PC-3 (cell line): ENCODE measurements around the gene SHE. TPM values are rescaled to one million over a fixed set of nuclear protein-coding genes. Genes with fewer than 3 reads are reported as not detected.

ENCODE experiments used
- ATAC-seq: fragments of 200-7000 bp; cut with Tn5 transposase; 2 replicates; pipeline ENCODE4 v1.9.1; 2020; ENCODE audit warnings: mild to moderate bottlenecking, moderate library complexity
- BruUV-seq: library from RNA; stranded (reverse); fragments of 400-500 nt; replicated peaks from 2 replicates; lab custom pipeline; 2021; lab: Mats Ljungman, UMichigan
- CTCF ChIA-PET: fragments of 300-600 bp; sonication (Branson Sonifier 250); formaldehyde crosslinking; loops from one replicate; lab custom pipeline; 2022; ENCODE audit warnings: antibody characterized with exemption; lab: Charles Lee
- POLR2A ChIA-PET: fragments of 300-600 bp; sonication (Branson Sonifier 250); formaldehyde crosslinking; loops from one replicate; lab custom pipeline; 2022; ENCODE audit warnings: antibody characterized with exemption; ENCODE audit not compliant: unreplicated experiment; lab: Charles Lee
- DNase-seq: peaks from one replicate; pipeline ENCODE4 v3.0.0-alpha.2; 2015
- H2AFZ ChIP-seq: fragments of 300-600 bp; sonication (generic); 2 replicates; pipeline ENCODE4 v1.6.0; 2016; ENCODE audit warnings: antibody characterized with exemption, low read length
- H3F3A ChIP-seq: fragments of 300-600 bp; sonication (generic); one replicate; pipeline ENCODE4 v1.6.0; 2017; ENCODE audit warnings: antibody characterized with exemption, low read length, control low read depth, mild to moderate bottlenecking; ENCODE audit not compliant: unreplicated experiment
- H3K27ac ChIP-seq: fragments of 300-600 bp; sonication (generic); 2 replicates; pipeline ENCODE4 v1.5.1; 2016; ENCODE audit warnings: mild to moderate bottlenecking, low read length
- H3K27me3 ChIP-seq: fragments of 300-600 bp; sonication (generic); 2 replicates; pipeline ENCODE4 v1.6.1; 2016; ENCODE audit warnings: low read length, mixed read lengths
- H3K36me3 ChIP-seq: fragments of 300-600 bp; sonication (generic); 2 replicates; pipeline ENCODE4 v1.6.1; 2016; ENCODE audit warnings: low read depth, mixed run types, low read length, mixed read lengths
- H3K4me1 ChIP-seq: fragments of 300-600 bp; sonication (generic); 2 replicates; pipeline ENCODE4 v1.5.1; 2016; ENCODE audit warnings: low read length; ENCODE audit not compliant: insufficient read depth
- H3K4me2 ChIP-seq: fragments of 300-600 bp; sonication (generic); 2 replicates; pipeline ENCODE4 v1.6.0; 2016; ENCODE audit warnings: low read length
- H3K4me3 ChIP-seq: fragments of 300-600 bp; sonication (generic); 2 replicates; pipeline ENCODE4 v1.5.1; 2016; ENCODE audit warnings: mild to moderate bottlenecking, low read length, mixed read lengths
- H3K79me2 ChIP-seq: fragments of 300-600 bp; sonication (generic); 2 replicates; pipeline ENCODE4 v1.6.1; 2017; ENCODE audit warnings: low read length, mixed read lengths
- H3K9ac ChIP-seq: fragments of 300-600 bp; sonication (generic); 2 replicates; pipeline ENCODE4 v1.6.0; 2016; ENCODE audit warnings: mild to moderate bottlenecking, low read length
- H3K9me2 ChIP-seq: fragments of 300-600 bp; sonication (generic); replicated peaks from 2 replicates; pipeline ENCODE4 v1.6.1; 2016; ENCODE audit warnings: mixed run types, low read length, mixed read lengths
- H3K9me3 ChIP-seq: fragments of 300-600 bp; sonication (generic); 2 replicates; pipeline ENCODE4 v1.6.1; 2016; ENCODE audit warnings: low read length, mixed read lengths
- H4K20me1 ChIP-seq: fragments of 300-600 bp; sonication (generic); 2 replicates; pipeline ENCODE4 v1.6.1; 2016; ENCODE audit warnings: low read length, mixed read lengths
- CTCF ChIP-seq: fragments of 300-600 bp; sonication (generic); conservative IDR thresholded peaks from 2 replicates; pipeline ENCODE4 v1.5.1; 2017; ENCODE audit warnings: antibody characterized with exemption, low read depth, mild to moderate bottlenecking, low read length
- EZH2 ChIP-seq: fragments of 300-600 bp; sonication (generic); IDR thresholded peaks from one replicate; pipeline ENCODE4 v1.6.1; 2017; ENCODE audit warnings: antibody characterized with exemption, mild to moderate bottlenecking, low read length; ENCODE audit not compliant: unreplicated experiment
- EZH2phosphoT487 ChIP-seq: fragments of 300-600 bp; sonication (generic); IDR thresholded peaks from 2 replicates; pipeline ENCODE4 v1.6.1; 2018; ENCODE audit warnings: mild to moderate bottlenecking, antibody characterized with exemption, low read length, borderline replicate concordance
- intact Hi-C: fragments of 100-400 bp; cut with micrococcal nuclease; formaldehyde crosslinking; loops from 2 replicates; pipeline ENCODE4 v1.9.0; 2023
- total RNA-seq: library from RNA; depleted of rRNA; stranded (reverse); fragments of >200 nt; gene quantifications from 2 replicates; pipeline ENCODE4 v1.2.3, GENCODE V29; 2014

SHE gene
- total RNA-seq, 1 experiment from 2014 or later = not detected

GRCh38 chr1:154479764-154480421, 22.3 kb downstream of the SHE start:
- H3K4me2 ChIP-seq = peak overlapping the region; percentile 46
- H4K20me1 ChIP-seq = no peaks in the 10 kb centered on the region
- no peak overlapping the region for H3K27ac ChIP-seq
- H3K4me1 ChIP-seq = peaks cover 33% of the 10 kb centered on the region
- intact Hi-C loops = loop anchor here (1.0 to 5.0 kb wide), 6 partner anchors 52 to 281 kb away; partner anchors contain the start of gene ATP8B2
- ATAC-seq = peak; percentile 85
- BruUV-seq = no TSS peak
- H3K79me2 ChIP-seq = no peaks in the 10 kb centered on the region
- peak overlapping the region; percentile 46 for H3K9ac ChIP-seq
- TF ChIP-seq CTCF = peak; percentile 99
- no peak for TF ChIP-seq EZH2
- no peak for TF ChIP-seq EZH2phosphoT487
- H3F3A ChIP-seq = no peaks in the 10 kb centered on the region
- DNase-seq = peak; percentile 98
- H2AFZ ChIP-seq = peak overlapping the region; percentile 72
- ChIA-PET CTCF (interaction anchor here (0.5 to 2.5 kb wide), 11 partner anchors 17 to 399 kb away, joined by 3 to 30 read pairs (median 3); no protein-coding TSS in a partner anchor), POLR2A (interaction anchor here (0.5 kb wide), 1 partner anchor 494 kb away, joined by 4 read pairs; no protein-coding TSS in a partner anchor)
- H3K36me3 ChIP-seq = no peaks in the 10 kb centered on the region
- no peak overlapping the region for H3K4me3 ChIP-seq
- no peaks in the 10 kb centered on the region for H3K9me3 ChIP-seq
- no peaks in the 10 kb centered on the region for H3K9me2 ChIP-seq
- no peaks in the 10 kb centered on the region for H3K27me3 ChIP-seq

DNA sequence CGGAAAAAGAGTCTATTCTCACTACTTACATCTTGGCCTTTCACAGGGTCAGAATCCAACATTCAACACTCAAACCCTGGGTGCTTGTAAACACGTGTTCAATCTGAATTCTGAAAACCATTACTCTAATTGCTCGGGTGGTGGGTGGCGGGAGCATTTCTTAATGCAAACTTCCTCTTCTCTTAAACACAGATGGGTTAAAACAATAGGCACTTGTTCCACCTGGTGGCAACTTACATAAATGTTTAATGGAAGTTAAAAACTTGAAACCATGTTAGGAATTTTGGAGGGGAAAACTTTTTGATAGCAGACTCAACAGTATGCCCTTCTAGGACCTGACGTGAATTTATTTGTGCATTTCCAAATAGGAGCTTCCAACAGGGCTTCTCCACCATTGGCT, 23.6 kb downstream of the SHE start:
- ATAC-seq (peak; percentile 23; the same call in 1 of the 2 replicates), DNase-seq (peak; percentile 73)
- CTCF ChIA-PET = interaction anchor here (0.6 kb wide), 1 partner anchor 990 kb away, joined by 5 read pairs; no protein-coding TSS in a partner anchor
- Histone ChIP-seq H3K79me2 (no peaks in the 10 kb centered on the region), H3K4me1 (peaks cover 28% of the 10 kb centered on the region), H3K9me3 (no peaks in the 10 kb centered on the region), H3F3A (no peaks in the 10 kb centered on the region), H3K36me3 (no peaks in the 10 kb centered on the region), H3K4me3 (no peak overlapping the region), H3K9ac (no peak overlapping the region), H2AFZ (peak overlapping the region; percentile 72), H3K27me3 (no peaks in the 10 kb centered on the region), H3K4me2 (peak overlapping the region; percentile 21), H3K27ac (no peak overlapping the region), H4K20me1 (no peaks in the 10 kb centered on the region), H3K9me2 (no peaks in the 10 kb centered on the region)
- POLR2A ChIA-PET = no interaction called here
- intact Hi-C loops = loop anchor here (1.0 to 5.0 kb wide), 4 partner anchors 73 to 201 kb away; partner anchors contain the start of genes ATP8B2 and IL6R
- no TSS peak for BruUV-seq
- TF ChIP-seq CTCF (peak; percentile 68), EZH2phosphoT487 (no peak)

- intact Hi-C loops = loop anchor here (1.0 to 5.0 kb wide), 4 partner anchors 73 to 201 kb away; partner anchors contain the start of genes ATP8B2 and IL6R
- H4K20me1 ChIP-seq = no peaks in the 10 kb centered on the region
- H3K4me3 ChIP-seq = no peak overlapping the region
- POLR2A ChIA-PET = no interaction called here
- no peaks in the 10 kb centered on the region for H3K79me2 ChIP-seq
- H3K4me2 ChIP-seq = 0 out of 2 replicates have a peak overlapping the region, but pooled peaks have one; percentile 21
- H3K36me3 ChIP-seq = no peaks in the 10 kb centered on the region
- H2AFZ ChIP-seq = 0 out of 2 replicates have a peak overlapping the region, but pooled peaks have one; percentile 72
- DNase-seq = no peak
- ATAC-seq = no peak
- TF ChIP-seq EZH2phosphoT487 (no peak), CTCF (no peak), EZH2 (no peak)
- H3K9me2 ChIP-seq = no peaks in the 10 kb centered on the region
- no peak overlapping the region for H3K27ac ChIP-seq
- H3K4me1 ChIP-seq = peaks cover 28% of the 10 kb centered on the region
- H3K9me3 ChIP-seq = no peaks in the 10 kb centered on the region
- BruUV-seq = no TSS peak
- CTCF ChIA-PET = no interaction called here
- no peaks in the 10 kb centered on the region for H3F3A ChIP-seq
- H3K9ac ChIP-seq = no peak overlapping the region
- no peaks in the 10 kb centered on the region for H3K27me3 ChIP-seq
These were observed 24.2 kb downstream of the SHE start for GRCh38 chr1:154478013-154478412.
